ENCODE measurements around the gene MON1B. TPM values are rescaled to one million over a fixed set of nuclear protein-coding genes. Genes with fewer than 3 reads are reported as not detected.

The MON1B gene
- total and polyA plus RNA-seq, 2 of the 8 experiments (the other 6 are each of a cell fraction or from before 2014, with no cell fraction given): 20.0 to 45.9 TPM

DNA sequence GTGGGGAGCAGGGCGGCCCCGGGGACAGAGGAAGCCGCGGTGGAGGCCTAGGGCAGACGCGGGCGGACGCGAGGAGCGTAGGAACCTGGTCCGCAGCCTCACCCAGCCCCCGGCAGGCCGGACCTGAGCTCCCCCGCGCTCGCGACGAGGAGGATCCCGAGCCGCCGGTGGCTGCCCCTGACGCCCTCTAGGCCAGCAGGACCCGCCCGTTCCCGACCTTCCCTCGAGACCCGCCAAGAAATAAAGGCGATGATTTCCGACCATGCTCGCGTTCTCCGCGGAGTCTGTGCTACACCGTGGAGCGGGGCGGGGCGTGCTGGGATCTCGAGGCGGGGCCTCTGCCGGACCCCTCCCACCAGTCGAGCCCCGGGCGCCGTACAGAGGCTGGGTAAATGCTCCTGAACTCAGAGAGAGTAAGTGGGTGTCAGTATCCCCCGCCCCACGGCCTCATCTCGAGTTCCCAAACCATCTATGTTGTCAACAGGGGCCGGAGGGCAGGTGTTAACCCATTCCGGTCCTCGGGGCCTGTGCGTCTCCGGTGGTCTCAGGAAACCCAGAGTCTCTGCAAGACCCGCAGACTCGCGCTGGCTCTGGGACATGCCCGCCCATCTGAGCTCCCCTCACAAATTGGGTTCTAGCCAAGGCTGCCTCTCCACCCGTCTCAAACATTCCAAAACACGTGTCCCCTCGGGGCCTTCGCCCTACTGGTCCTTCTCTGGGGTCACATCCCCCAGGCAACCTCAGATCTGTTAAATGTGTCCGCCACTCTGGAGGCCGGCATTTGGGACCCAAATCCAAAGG, 22.0 kb downstream of the MON1B start:
- Histone ChIP-seq H3K23me2 (ENCODE audit: low read depth, low read length) (peaks cover 5% of the 10 kb centered on the region; the same call in 1 of the 2 replicates), H3K36me3 (ENCODE audit: control insufficient read depth in 2 of 4, insufficient read depth in 4 of 4, low read length in 3 of 4) (no peaks in the 10 kb centered on the region), H4K8ac (ENCODE audit: extremely low read depth, insufficient read depth, low read length) (peak overlapping the region; percentile 88), H3K18ac (ENCODE audit: extremely low read depth, low read length) (peak overlapping the region; percentile 99), H2BK5ac (ENCODE audit: low read depth, low read length) (peak overlapping the region; percentile 75; the same call in 1 of the 2 replicates), H3K4ac (replicated peaks; ENCODE audit: insufficient read length, low read depth, low read length) (no peak overlapping the region), H3K14ac (ENCODE audit: insufficient read length) (no peak overlapping the region), H2BK20ac (ENCODE audit: low read length) (no peak overlapping the region), H4K91ac (replicated peaks; ENCODE audit: insufficient read length, low read length) (no peak overlapping the region), H3K79me2 (ENCODE audit: control insufficient read depth in 1 of 2, insufficient read depth in 2 of 2, low read length in 2 of 2) (no peaks in the 10 kb centered on the region), H3K27me3 (replicated peaks in 1 of 4; ENCODE audit: control insufficient read depth in 3 of 4, extremely low read depth in 1 of 4, insufficient read depth in 3 of 4, low read length in 3 of 4) (no peaks in the 10 kb centered on the region; a peak in 1 of 7 replicates), H3K9me3 (ENCODE audit: insufficient read depth in 2 of 2, low read depth in 1 of 2, low read length in 1 of 2) (no peaks in the 10 kb centered on the region), H2AFZ (ENCODE audit: low read length) (no peak overlapping the region), H2AK5ac (ENCODE audit: low read depth, low read length) (no peak overlapping the region), H3K9ac (replicated peaks in 1 of 4; ENCODE audit: extremely low read depth in 1 of 4, low read depth in 3 of 4, low read length in 3 of 4) (peak overlapping the region in 3 of 4 experiments; percentile 36 to 74 (median 49); a peak in 6 of 7 replicates), H3K27ac (ENCODE audit: low read depth, low read length) (peak overlapping the region; percentile 71; the same call in 1 of the 2 replicates), H2BK15ac (ENCODE audit: low read length) (no peak overlapping the region), H4K5ac (ENCODE audit: insufficient read length, low read depth, low read length) (no peak overlapping the region), H3K23ac (ENCODE audit: insufficient read length) (no peak overlapping the region), H3K4me1 (replicated peaks in 1 of 4; ENCODE audit: control insufficient read depth in 3 of 4, insufficient read depth in 4 of 4, low read length in 3 of 4) (peaks cover 0 to 16% (median 11%) of the 10 kb centered on the region in 4 experiments; a peak in 6 of 7 replicates), H2BK12ac (ENCODE audit: low read depth, low read length) (0 out of 2 replicates have a peak overlapping the region, but pooled peaks have one; percentile 31), H3K56ac (replicated peaks; ENCODE audit: insufficient read length, low read depth, low read length) (peak overlapping the region; percentile 72), H3K79me1 (ENCODE audit: low read depth, low read length) (no peaks in the 10 kb centered on the region; the same call in 1 of the 2 replicates), H2BK120ac (replicated peaks; ENCODE audit: low read depth, low read length) (no peak overlapping the region), H3K4me3 (ENCODE audit: extremely low read depth in 1 of 4, insufficient read depth in 2 of 4, low read depth in 3 of 4, low read length in 4 of 4) (peak overlapping the region; percentile 53 to 84 (median 74)), H3K4me2 (ENCODE audit: insufficient read depth in 1 of 2, low read depth in 2 of 2, low read length in 2 of 2) (peak overlapping the region; percentile 75 to 87), H4K20me1 (replicated peaks in 1 of 2; ENCODE audit: control insufficient read depth in 1 of 2, insufficient read depth in 2 of 2, low read length in 2 of 2) (no peaks in the 10 kb centered on the region)
- 20% methylated on average over 46 of the region's 62 CpGs; no CpG with 5 or more reads in 1 of the 2 experiments for WGBS, 2 experiments (ENCODE audit: extremely low coverage in 1 of 2, insufficient coverage in 1 of 2, insufficient read length in 1 of 2, insufficient replicate concordance in 2 of 2, low coverage in 1 of 2, low lambda C conversion rate in 2 of 2, missing lambda C conversion rate in 1 of 2)
- ChIA-PET CTCF (ENCODE audit: partially characterized antibody) (interaction anchor here (1.3 to 1.4 kb wide), 2 partner anchors 10 to 14 kb away, joined by 3 to 7 read pairs; partner anchors contain the start of gene SYCE1L), POLR2A (ENCODE audit: partially characterized antibody) (interaction anchor here (0.6 to 2.4 kb wide), 9 partner anchors 10 to 579 kb away, joined by 3 to 15 read pairs (median 3); partner anchors contain the start of gene MON1B)
- no peak for FAIRE-seq
- peak in 1 of 2 experiments; percentile 92 for DNase-seq (ENCODE audit: low read depth in 1 of 2, low spot score in 2 of 2)
- TF ChIP-seq POLR2AphosphoS5 (IDR thresholded peaks at IDR 0.05; ENCODE audit: low read depth, low read length): peak; percentile 67; the same call in 1 of the 2 replicates
- no peak for TF ChIP-seq GABPA (IDR thresholded peaks at IDR 0.05; ENCODE audit: borderline replicate concordance, insufficient read depth, low read length)
- peak; percentile 70; the same call in 1 of the 2 replicates for TF ChIP-seq TAF1 (IDR thresholded peaks at IDR 0.05; ENCODE audit: low read depth, low read length)
- TF ChIP-seq BCL11A (IDR thresholded peaks at IDR 0.05; ENCODE audit: low read depth in 2 of 2, low read length in 2 of 2): no peak
- peak; percentile 43 to 82 for TF ChIP-seq POLR2A (IDR thresholded peaks at IDR 0.05; ENCODE audit: control extremely low read depth in 1 of 2, low read depth in 2 of 2, low read length in 2 of 2)
- no peak for TF ChIP-seq HDAC6 (IDR thresholded peaks at IDR 0.05; ENCODE audit: low read depth, low read length)
- peak; percentile 59 for TF ChIP-seq TAF7 (optimal IDR thresholded peaks at IDR 0.05; ENCODE audit: borderline replicate concordance, low read depth, low read length)
- 0 out of 2 replicates have a peak, but pooled peaks have one; percentile 14 for TF ChIP-seq MAX (IDR thresholded peaks at IDR 0.05)
- peak; percentile 65; the same call in 1 of the 2 replicates for TF ChIP-seq TBP (IDR thresholded peaks at IDR 0.05; ENCODE audit: low read depth, low read length)
- TF ChIP-seq PHF8 (conservative IDR thresholded peaks at IDR 0.05; ENCODE audit: low read depth, low read length): peak; percentile 57
- TF ChIP-seq KDM4A (IDR thresholded peaks at IDR 0.05; ENCODE audit: low read depth, low read length, severe bottlenecking): peak; percentile 68
